ENCODE results near the gene DUSP22.

DUSP22 gene

DNA sequence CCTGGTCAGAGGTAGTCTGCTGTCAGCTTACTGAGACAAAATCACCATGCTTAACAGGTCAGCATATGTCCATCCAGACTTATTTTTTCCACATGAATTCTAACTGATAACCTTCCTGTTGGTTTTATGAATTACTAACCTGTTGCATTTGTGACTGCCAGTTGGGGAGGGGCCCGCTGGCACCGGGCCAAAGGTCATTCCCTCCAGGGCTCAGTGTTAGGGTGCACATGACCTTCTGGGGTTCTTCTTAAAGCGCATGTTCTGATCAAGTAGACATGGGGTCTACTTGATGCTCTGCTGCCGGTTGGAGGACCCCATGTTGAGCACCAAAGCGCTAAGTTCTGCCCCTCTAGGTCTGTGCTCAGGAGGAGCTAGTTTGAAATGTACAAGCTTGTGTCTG, 15.6 kb downstream of the DUSP22 start:
- TF ChIP-seq CTCF (conservative IDR thresholded peaks at IDR 0.05; ENCODE audit: low read length): no peak
- no peak for DNase-seq (ENCODE audit: low read depth)
- H3K4me3 ChIP-seq (ENCODE audit: low read length): no peak overlapping the region

GRCh38 chr6:308307-308706, 16.0 kb downstream of the DUSP22 start:
- no peak for DNase-seq (ENCODE audit: low read depth)
- no peak overlapping the region for H3K4me3 ChIP-seq (ENCODE audit: low read length)

DNA sequence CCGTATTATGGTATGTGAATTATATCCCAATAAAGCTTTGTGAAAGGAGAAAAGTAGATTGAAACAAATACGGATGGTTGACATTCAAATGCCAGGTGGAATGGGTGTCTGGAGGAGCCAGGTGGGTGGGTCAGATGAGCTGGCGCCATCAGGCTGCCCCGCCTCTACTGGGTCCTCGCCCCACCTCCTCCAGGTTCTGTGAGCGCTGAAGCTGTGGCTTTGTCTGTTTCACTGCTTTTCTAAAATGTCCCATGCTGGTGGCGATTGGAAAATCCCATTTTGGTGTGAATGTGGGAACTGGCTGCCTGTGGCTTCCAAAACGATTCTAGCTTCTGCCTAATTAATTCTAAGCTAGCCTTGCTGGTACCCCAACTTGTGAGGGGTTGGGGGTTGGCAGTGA, 16.5 kb downstream of the DUSP22 start:
- no peak for TF ChIP-seq CTCF (conservative IDR thresholded peaks at IDR 0.05; ENCODE audit: low read length)
- no peak overlapping the region for H3K4me3 ChIP-seq (ENCODE audit: low read length)
- no peak for DNase-seq (ENCODE audit: low read depth)

More at GRCh38 chr6:308307-308706, 16.0 kb downstream of the DUSP22 start:
- TF ChIP-seq CTCF (conservative IDR thresholded peaks at IDR 0.05; ENCODE audit: low read length): no peak

- H3K4me3 ChIP-seq (ENCODE audit: low read length): no peak overlapping the region
- DNase-seq (ENCODE audit: low read depth): no peak
- TF ChIP-seq CTCF (conservative IDR thresholded peaks at IDR 0.05; ENCODE audit: low read length): no peak
These were observed 17.7 kb downstream of the DUSP22 start for GRCh38 chr6:309947-310346.

GRCh38 chr6:310671-311070, 18.4 kb downstream of the DUSP22 start:
- no peak overlapping the region for H3K4me3 ChIP-seq (ENCODE audit: low read length)
- TF ChIP-seq CTCF (conservative IDR thresholded peaks at IDR 0.05; ENCODE audit: low read length): no peak

DNA sequence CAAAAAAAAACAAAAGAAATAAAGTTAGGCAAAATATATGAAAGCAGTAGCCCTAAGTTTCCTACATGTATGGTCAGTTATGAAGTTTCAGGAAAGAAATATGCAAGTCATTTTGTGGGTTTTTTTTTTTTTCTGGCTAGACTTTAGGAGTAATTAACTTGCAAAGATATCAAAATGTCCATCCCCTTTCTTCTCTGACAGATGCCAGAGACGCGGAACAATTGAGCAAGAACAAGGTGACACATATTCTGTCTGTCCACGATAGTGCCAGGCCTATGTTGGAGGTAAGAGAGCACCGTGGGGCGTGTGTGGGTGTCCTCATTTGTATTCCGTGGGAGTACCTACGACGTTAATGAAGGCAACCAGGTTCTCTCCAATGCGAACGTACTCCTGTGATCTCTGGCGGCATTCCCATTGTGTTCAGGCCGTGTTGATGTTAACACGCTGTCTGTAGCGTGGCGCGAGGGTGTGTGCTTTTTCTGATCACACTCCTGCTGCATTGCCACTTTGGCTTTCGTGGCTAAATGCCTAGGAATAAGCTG, 19.5 kb downstream of the DUSP22 start:
- DNase-seq (ENCODE audit: low read depth): no peak
- no peak for TF ChIP-seq CTCF (conservative IDR thresholded peaks at IDR 0.05; ENCODE audit: low read length)

More at GRCh38 chr6:310671-311070, 18.4 kb downstream of the DUSP22 start:
- no peak for DNase-seq (ENCODE audit: low read depth)

GRCh38 chr6:313087-313486, 20.8 kb downstream of the DUSP22 start:
- no peak for DNase-seq (ENCODE audit: low read depth)
- no peak for TF ChIP-seq CTCF (conservative IDR thresholded peaks at IDR 0.05; ENCODE audit: low read length)
- no peak overlapping the region for H3K4me3 ChIP-seq (ENCODE audit: low read length)

More for the DNA sequence above, 19.5 kb downstream of the DUSP22 start:
- no peak overlapping the region for H3K4me3 ChIP-seq (ENCODE audit: low read length)
